Stimulated activated CD4-positive, alpha-beta T cell treated with anti-CD3 and anti-CD28 coated beads, TNF-alpha, amount 100 ng/mL, for 1 hour (primary cell): ENCODE results near the gene CYTIP.

Experiments
- DNase-seq, 3 donors: peaks; one replicate each; pipeline ENCODE4 v3.0.0-alpha.2; 2020; ENCODE audit warnings: low read depth in 3 of 3, low spot score in 1 of 3

CYTIP gene

DNA sequence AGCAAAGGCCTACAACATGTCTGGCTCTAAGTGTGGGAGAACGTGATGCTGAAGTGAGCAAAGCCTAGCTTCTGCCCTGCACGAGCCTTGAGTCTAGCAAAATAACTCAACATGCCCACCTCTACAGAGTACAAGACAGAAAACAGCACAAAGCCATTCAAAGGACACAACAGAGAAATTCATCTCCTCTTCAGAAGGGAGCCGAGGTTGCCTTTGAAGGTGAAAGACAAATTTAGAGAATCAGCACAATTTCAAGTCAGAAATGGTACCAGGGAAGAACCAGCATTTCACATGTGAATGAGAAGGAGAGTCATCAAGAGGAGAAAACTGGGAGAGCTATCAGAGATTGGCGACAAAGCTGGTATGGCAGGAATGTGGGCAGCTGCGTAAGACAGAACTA, 21.7 kb upstream of the CYTIP start:
- no peak for DNase-seq

DNA sequence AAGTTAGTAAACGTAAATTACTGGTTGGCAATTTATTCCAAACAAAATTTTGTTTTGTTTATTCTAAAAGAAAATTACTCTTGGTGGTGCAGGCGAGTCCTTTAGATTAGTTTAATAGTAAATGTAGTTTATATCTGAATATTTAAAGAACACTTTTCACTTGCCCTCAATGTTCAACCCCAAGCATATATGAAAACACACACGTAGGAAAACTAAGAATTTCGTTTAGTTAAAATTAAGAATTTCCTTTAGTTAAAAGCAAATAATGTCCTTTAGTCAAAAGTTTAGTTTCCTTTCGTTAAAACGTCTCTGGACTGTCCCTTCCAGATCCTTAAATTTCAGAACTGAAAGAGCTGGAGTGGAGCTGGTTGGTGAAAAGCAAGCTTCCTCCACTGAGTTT, 19.1 kb upstream of the CYTIP start:
- DNase-seq: no peak

- no peak for DNase-seq
Observed at GRCh38 chr2:157460897-157461296, 17.0 kb upstream of the CYTIP start.

- no peak for DNase-seq
Observed at GRCh38 chr2:157460384-157460837, 16.5 kb upstream of the CYTIP start.

- DNase-seq: no peak
Observed at GRCh38 chr2:157459486-157459885, 15.6 kb upstream of the CYTIP start.

DNA sequence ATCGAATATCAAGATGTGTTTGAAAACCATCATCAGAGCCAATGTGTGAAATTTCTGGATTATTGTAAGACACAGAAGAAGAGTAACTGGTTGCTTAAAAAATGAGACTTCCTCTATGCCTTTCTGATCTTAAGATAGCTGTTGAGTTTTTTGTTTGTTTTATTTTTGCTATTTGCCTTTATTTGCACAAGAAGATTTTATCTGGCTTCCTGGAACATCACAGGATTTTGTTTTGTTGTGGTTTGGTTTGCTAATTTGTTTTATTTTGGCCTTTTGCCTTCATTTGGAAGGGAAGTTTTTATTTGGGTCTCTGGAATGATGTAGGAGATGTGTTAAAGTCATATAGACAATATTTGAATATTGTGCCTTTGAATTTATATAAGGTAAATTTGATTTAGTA, 3.9 kb upstream of the CYTIP start:
- no peak for DNase-seq

- DNase-seq: no peak
Observed at GRCh38 chr2:157447031-157447430, 3.1 kb upstream of the CYTIP start.

- no peak for DNase-seq
Observed at GRCh38 chr2:157444641-157445040, 752 bp upstream of the CYTIP start.

DNA sequence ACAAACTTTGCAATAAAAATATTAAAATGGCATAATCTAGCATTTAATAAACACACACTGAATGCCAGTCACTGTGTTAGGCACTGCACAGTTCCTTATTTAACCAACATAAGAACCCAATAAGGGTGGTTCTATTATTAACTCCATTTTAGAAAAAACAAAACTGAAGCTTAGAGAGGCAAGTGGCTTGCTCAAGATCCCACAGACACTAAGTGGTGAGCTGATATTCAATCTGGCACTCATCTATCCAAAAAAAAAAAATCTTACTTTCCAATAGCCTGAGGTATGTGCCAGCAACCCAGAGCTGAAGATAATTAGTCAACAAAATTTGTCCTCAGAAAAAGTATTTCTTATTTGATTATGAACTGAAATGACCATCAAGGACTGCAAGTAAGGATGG, 799 bp downstream of the CYTIP start:
- DNase-seq: no peak

DNA sequence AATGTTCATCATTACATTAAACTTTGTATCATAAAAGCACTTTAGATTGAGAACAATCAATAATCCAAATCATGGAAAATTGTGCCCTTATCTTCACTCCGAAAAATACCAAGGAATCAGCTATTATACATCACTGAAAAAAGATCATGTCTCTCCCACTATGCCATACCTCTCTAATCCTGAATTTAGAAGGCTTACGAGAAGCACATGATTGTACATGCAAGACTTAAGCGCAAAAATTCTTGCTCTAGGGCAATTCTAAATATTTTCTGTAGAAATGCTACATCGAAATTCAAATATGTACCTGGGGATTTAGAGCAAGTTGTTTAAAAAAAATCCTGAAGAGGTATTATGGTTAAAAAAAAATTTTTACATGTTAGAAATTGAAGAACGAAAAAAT, 1.3 kb downstream of the CYTIP start:
- DNase-seq: no peak

DNA sequence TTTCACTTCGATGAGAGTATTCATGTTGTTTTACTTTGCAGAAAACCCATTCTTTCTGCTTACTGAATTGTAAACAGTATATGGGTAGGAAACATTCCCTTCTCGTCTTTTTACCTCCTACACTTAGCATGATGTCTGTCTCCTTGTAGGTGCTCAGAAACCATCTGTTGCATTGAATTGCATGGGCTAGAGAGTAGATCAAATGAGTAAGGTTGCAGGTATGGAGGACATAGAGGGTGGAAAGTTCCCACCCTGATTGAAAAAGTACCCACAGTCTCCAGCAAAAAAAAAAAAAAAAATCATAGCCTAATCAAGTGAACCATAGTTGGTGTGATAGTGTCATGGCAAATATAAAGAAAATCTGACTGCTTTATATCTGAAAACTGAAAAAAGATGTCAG, 1.7 kb downstream of the CYTIP start:
- no peak for DNase-seq

DNA sequence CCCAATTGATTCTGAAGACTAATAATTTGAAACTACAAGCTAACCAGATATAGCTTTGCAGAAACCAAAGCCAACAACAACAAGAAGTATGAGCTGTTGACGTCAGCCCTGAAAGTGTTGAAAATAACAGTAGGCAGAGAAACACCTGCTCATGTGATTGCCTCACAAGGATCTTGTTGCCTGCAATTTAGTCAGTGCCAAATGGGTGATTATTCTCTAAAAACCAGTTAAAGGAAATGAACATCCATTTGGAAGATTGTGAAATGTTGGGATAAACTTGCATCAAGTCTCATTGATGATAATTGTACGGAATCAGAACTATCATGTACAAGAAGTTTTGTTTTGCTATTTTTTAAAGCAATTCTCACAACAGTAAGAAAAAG, 2.8 kb downstream of the CYTIP start:
- no peak for DNase-seq

DNA sequence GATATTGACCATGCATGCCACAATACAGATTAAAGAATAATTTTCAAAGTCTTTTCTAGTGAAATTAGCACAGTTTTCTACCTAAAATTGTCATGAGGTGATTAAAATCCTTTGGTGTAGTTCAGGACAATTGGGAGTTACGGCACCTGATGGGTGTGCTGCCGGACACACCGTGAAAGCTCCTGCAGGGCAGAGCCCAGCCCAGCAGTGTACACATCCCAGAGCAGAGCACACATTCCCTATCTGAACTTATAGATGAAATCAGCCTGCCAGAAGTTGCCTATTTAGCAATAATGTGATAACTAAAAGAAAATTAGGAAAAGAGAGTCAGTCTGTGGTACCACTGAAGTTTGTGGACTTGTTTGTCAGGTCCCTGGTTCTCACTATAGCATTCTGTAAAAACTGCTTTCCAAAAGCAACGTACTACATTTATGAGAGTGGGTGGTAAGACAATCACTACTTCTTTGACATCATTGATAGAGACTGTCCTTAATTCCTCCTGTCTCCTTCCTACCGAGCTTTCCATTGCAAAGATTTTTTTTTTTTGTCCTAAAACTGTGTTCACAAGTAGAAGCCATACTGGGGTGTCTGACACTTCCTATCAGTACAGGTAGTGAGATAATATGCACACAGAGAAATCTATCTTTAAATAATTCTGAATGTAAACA, 3.4 kb downstream of the CYTIP start:
- DNase-seq: no peak

- DNase-seq: no peak
Observed at GRCh38 chr2:157439824-157440186, 4.1 kb downstream of the CYTIP start.

GRCh38 chr2:157438863-157439823, 4.7 kb downstream of the CYTIP start:
- no peak for DNase-seq

DNA sequence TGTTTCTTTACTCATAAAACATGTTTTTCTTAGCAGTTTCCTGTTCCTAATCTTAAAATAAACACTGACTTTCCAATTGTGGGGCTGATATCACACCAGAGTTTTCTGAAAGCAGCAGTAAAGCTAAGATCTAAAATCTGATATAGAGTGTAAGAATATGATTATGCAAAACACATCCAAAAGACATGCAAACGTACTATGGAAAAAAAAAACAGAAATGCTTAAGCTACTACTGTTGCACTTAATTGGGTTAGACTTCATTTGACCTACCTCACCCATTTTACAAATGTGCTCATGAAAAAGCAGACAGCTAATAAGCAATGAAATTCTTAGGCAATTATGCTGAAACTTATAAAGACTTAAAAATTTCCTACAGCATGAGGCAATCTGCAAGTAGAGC, 10.5 kb downstream of the CYTIP start:
- DNase-seq: no peak

DNA sequence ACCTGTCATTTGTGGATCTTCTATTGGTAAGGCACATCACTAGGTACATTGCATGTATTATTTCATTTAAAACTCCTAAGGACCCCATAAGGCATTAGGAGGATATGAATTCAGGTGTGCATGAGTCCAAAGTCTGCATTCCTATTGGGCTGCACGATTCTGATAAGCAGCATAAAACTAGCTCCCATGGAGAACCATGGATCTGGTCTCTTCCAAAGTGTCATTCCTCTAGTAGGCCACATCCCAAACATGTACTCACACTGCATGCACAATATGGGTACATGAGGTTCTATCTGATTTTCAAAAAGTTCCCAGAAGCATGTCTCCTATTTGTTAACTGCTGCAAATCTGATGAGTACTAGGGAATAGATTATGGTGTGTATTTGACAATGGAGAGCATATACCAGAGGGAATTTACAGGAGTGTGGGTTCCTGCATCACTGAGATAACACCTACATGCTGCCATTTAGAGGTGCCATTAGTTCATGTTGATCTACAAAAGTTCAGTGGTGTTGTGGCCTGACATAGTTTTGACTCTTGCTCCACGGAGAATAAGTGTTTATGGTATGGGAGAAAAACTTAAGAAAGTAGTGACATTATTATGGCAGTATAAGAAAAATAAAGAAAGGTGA, 11.3 kb downstream of the CYTIP start:
- DNase-seq: no peak

- no peak for DNase-seq
Observed at GRCh38 chr2:157431176-157431575, 12.7 kb downstream of the CYTIP start.

DNA sequence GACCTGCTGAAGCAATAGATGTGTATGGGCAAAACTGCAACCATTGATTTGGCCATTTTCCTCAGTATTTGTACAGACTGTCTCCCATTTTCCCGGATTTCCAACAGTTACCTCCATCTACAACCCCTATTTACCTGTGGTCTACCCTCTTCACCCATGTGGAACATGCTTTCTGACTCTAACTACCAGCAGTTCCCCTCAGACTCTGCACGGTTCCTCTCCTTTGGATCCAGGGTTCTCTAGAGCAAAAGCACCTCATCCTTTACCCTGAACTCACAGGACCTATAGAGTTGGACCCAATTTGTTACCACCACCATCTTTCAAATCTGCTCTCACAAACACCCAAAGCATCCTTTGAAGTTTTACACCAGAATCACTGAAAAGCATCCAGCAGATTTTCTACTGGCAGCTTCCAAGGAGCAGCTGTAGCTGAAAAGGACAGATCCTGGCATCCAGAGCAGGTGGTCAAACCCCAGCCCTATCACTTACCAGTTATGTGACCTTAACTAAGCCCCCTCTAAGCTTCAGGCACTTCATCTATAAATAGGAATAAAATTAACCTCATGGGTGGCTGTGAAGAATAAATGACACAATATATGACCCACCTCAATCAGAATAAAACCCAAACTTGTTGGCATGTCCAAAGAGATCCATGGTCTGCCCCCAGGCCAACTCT, 15.3 kb downstream of the CYTIP start:
- DNase-seq: no peak

DNA sequence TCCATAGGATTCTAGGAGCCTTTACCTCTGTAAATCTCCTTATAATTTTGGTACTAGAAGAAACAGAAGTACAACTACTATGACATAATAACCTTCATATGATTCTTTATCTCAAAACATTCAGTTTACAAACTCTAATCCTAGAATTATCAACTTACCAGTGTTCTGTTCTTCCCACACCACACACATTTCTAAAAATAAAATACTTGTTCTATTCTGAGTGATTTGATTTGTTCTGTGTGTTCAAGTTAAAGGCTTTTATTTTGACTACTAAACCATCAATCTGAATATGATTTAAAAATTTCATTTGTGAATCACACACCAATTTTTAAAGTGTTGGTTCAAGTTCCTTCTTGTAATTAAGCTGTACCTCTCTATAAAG, 16.0 kb downstream of the CYTIP start:
- DNase-seq: no peak
